Cerebellar nuclear complex (tissue), 1 donor: ENCODE data around the gene HELZ2.
"Not testable (repeated sequence)": the region's sequence is repeated elsewhere in the genome, so short reads cannot be mapped to it uniquely, and the experiment has no call there.

Experiments
- DNase-seq, 2 experiments: peaks; one replicate each; lab custom pipeline; 2025; lab: John Stamatoyannopoulos, UW

HELZ2 gene

GRCh38 chr20:63565699-63566335, 8.2 kb downstream of the HELZ2 start:
- DNase-seq: no peak

- DNase-seq: no peak
Measured at GRCh38 chr20:63565021-63565698, 8.9 kb downstream of the HELZ2 start.

- no peak for DNase-seq
Measured at GRCh38 chr20:63564036-63564810, 9.8 kb downstream of the HELZ2 start.

- DNase-seq: no peak
Measured at GRCh38 chr20:63563225-63563935, 10.7 kb downstream of the HELZ2 start.

GRCh38 chr20:63562461-63563224, 11.4 kb downstream of the HELZ2 start:
- no peak for DNase-seq

- no peak for DNase-seq
Measured at GRCh38 chr20:63561624-63562396, 12.2 kb downstream of the HELZ2 start.

- DNase-seq: no peak
Measured at GRCh38 chr20:63560856-63561609, 13.0 kb downstream of the HELZ2 start.

GRCh38 chr20:63560333-63560805, 13.7 kb downstream of the HELZ2 start:
- no peak for DNase-seq

GRCh38 chr20:63559485-63560332, 14.3 kb downstream of the HELZ2 start:
- not testable (repeated sequence) for DNase-seq

GRCh38 chr20:63558804-63559484, 15.1 kb downstream of the HELZ2 start:
- DNase-seq: no peak

- DNase-seq: no peak
Measured at GRCh38 chr20:63557481-63557891, 16.6 kb downstream of the HELZ2 start.

- DNase-seq: no peak
Measured at GRCh38 chr20:63556873-63557478, 17.1 kb downstream of the HELZ2 start.

- no peak for DNase-seq
Measured at GRCh38 chr20:63555661-63556381, 18.2 kb downstream of the HELZ2 start.

- DNase-seq: no peak
Measured at GRCh38 chr20:63554361-63555278, 19.4 kb downstream of the HELZ2 start.

GRCh38 chr20:63553933-63554290, 20.1 kb downstream of the HELZ2 start, which contains the start of gene FNDC11:
Gene FNDC11, plus strand, starts transcription at chr20:63554159. Its CDS starts 1,505 bp downstream, at chr20:63555664.
- DNase-seq: no peak
